Mammary epithelial cell (primary cell): ENCODE results near the gene HOXC4.

Experiments
- EZH2 ChIP-seq: IDR thresholded peaks from 2 replicates; pipeline ENCODE4 v1.6.1; 2012; ENCODE audit warnings: low read length, inconsistent platforms, borderline replicate concordance
- TF ChIP-seq, protein P1 (sequence below), 2 donors: IDR thresholded peaks in 1 of 2; conservative IDR thresholded peaks in 1 of 2; 2 replicates each; pipeline ENCODE4 v1.5.1; 2011 to 2012; ENCODE audit warnings: inconsistent platforms in 2 of 2, low read length in 2 of 2, mild to moderate bottlenecking in 2 of 2, control low read depth in 1 of 2, low read depth in 1 of 2; ENCODE audit not compliant: insufficient read depth in 1 of 2; ENCODE audit errors: extremely low read depth in 1 of 2

DNA sequence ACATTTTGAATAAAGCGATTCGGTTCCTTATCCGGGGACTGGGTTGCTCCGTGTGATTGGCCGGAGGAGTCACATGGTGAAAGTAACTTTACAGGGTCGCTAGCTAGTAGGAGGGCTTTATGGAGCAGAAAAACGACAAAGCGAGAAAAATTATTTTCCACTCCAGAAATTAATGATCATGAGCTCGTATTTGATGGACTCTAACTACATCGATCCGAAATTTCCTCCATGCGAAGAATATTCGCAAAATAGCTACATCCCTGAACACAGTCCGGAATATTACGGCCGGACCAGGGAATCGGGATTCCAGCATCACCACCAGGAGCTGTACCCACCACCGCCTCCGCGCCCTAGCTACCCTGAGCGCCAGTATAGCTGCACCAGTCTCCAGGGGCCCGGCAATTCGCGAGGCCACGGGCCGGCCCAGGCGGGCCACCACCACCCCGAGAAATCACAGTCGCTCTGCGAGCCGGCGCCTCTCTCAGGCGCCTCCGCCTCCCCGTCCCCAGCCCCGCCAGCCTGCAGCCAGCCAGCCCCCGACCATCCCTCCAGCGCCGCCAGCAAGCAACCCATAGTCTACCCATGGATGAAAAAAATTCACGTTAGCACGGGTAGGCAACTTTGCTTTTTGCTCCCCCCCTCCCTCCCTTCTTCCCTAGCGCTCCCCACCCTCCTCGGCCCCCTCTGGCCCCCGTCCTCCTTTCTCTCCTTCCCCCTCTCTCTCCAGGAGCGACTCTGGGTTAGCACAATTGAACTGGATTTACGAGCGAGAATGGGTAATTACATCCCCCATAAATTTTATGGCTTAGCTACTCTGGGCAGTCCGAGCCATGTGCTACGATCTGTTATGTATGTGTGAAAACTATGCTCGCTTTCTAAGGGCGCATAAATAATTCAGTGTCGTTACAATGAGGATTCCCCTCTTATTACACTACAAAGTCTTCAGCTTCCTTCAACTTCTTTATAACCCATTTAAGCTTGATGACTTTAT is at the start of gene HOXC4:
- TF ChIP-seq, protein P1, sequence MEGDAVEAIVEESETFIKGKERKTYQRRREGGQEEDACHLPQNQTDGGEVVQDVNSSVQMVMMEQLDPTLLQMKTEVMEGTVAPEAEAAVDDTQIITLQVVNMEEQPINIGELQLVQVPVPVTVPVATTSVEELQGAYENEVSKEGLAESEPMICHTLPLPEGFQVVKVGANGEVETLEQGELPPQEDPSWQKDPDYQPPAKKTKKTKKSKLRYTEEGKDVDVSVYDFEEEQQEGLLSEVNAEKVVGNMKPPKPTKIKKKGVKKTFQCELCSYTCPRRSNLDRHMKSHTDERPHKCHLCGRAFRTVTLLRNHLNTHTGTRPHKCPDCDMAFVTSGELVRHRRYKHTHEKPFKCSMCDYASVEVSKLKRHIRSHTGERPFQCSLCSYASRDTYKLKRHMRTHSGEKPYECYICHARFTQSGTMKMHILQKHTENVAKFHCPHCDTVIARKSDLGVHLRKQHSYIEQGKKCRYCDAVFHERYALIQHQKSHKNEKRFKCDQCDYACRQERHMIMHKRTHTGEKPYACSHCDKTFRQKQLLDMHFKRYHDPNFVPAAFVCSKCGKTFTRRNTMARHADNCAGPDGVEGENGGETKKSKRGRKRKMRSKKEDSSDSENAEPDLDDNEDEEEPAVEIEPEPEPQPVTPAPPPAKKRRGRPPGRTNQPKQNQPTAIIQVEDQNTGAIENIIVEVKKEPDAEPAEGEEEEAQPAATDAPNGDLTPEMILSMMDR (conservative IDR thresholded peaks at IDR 0.05 in 1 of 2, IDR thresholded peaks at IDR 0.05 in 1 of 2; ENCODE audit: extremely low read depth in 1 of 2, insufficient read depth in 1 of 2, low read depth in 1 of 2, low read length in 2 of 2): no peak
- TF ChIP-seq EZH2: no peak
